ENCODE data around the gene SLC34A1. TPM values are rescaled to one million over a fixed set of nuclear protein-coding genes. Genes with fewer than 3 reads are reported as not detected.
A peak's percentile ranks its signal among the peaks of the same experiment; 100 is the strongest.

The SLC34A1 gene
- polyA plus RNA-seq, 6 donors from 2014 or later: not detected

DNA sequence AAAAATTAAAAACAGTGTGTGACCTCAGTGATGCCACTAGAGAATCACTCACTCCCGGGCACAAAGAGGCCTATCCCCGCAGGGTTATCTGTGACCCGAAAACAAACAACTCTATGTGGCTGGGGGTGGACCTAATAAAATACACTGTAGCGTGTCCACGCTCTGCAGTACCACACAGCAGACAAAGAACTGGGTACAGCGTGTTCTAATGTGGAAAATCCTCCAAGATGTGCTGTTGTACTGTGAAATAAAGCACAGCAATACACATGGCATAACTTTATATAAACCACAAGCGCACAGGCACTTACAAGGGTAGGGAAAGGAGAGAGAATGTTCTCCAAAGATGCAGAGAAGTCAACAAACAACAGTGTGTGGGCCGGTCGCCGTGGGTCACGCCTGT, 8.1 kb upstream of the SLC34A1 start:
- no peak for DNase-seq
- Mint-ChIP-seq H3K36me3 (no peaks in the 10 kb centered on the region), H3K4me1 (peaks cover 12 to 28% (median 24%) of the 10 kb centered on the region in 3 donors), H3K27me3 (no peaks in the 10 kb centered on the region), H3K9me3 (no peaks in the 10 kb centered on the region), H3K4me3 (no peak overlapping the region), H3K27ac (peak overlapping the region in 1 of 6 donors; percentile 56)
- ATAC-seq (ENCODE audit: low read depth in 2 of 2): no peak

DNA sequence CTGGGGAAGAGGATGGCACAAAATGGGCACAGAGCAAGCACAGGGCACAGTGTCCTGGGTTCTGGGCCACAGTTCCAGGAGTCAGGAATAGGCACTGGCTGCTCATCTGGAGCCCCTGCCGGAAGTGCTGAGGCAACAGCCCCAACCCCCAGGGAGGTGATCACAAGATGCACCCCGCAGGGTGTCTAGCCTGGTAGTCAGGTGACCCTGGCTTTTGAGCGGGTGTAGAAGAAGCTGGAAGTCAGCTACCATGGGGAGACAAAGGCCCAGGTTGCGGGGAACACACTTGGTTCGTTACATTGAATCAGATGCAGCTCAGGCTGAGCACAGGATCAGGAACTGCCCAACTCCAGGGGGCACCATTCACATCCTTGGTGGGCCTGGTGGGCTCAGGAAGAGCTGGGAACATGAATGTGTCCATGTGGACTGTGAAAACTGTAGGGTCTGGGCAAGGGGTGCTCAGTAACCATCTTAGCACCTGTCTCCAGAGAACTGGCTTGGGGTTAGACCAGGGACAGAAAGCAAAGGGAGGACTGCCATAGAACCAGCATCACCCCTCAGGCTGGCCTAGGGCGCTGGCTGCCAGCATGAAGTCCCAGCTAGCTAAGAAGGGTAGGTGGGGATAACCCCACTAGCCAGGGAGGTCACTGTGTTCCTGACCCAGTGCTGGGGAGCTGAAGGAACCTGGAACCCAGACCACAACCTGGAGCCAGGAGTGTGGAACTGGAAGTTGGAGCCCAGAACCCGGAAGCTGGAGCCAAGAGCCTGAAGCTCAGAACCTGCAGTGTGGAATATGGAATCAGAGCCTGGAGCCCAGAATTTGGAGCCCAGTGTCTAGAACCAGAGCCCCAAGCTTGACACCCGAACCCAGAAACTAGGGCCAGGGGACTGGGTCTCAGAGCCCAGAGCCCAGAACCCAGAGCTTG, 6.1 kb upstream of the SLC34A1 start:
- H3K4me3 Mint-ChIP-seq: no peak overlapping the region

DNA sequence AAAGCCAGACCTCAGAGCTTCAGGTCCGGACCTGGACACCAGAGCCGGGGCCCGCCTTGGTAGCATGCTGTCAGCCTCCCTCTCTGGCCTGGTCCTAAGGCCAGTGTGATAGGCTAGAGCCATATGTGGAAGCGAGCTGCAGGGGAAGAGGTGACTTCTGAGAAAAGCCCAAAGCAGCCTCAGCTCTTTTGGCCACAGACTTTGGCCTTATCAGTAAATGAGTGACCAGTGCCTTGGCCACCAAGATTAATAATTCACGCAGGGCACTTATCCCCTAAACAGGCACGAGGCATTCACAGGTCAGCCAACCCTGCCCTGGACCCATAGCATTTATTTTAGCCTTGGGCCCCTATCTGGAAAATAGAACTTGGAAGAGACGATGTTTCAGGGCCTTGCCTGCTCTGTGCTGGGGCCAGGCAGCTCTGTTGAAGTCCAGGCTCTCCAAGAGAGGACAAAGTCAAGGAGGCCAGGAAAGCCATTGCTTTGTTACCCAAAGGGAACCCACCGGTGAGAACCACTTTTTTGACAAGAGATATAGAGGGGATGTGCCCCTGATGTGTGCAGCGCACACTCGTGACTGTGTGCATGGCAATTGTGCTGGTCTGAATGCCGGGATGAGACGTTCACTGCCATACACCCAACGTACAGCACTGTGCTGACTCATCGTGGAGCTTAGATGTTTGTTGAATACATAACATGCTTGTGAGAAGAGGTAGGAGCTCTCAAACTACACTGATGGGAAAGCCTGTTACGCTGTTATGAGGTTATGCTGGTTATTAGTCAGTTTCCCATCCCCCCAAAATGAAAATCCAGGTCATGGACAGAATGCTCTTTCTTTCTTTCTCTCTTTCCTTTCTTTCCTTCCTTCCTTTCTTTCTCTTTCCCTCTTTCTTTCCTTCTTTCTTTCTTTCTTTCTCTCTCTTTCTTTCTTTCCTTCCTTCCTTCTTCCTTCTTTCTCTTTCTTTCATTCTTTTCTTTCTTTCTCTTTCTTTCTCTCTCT, 5.0 kb upstream of the SLC34A1 start:
- no peak for ATAC-seq (ENCODE audit: low read depth in 2 of 2)
- DNase-seq: no peak
- H3K36me3 Mint-ChIP-seq: no peaks in the 10 kb centered on the region
- peaks cover 5 to 13% (median 7%) of the 10 kb centered on the region in 3 donors for H3K4me1 Mint-ChIP-seq
- H3K27me3 Mint-ChIP-seq: peaks cover 3 to 18% (median 14%) of the 10 kb centered on the region in 3 donors
- H3K9me3 Mint-ChIP-seq: no peaks in the 10 kb centered on the region
- no peak overlapping the region for H3K4me3 Mint-ChIP-seq
- H3K27ac Mint-ChIP-seq: no peak overlapping the region

More for the DNA sequence above, 6.1 kb upstream of the SLC34A1 start:
- peaks cover 3 to 7% (median 6%) of the 10 kb centered on the region in 3 donors for H3K27me3 Mint-ChIP-seq
- no peaks in the 10 kb centered on the region for H3K36me3 Mint-ChIP-seq
- H3K27ac Mint-ChIP-seq: no peak overlapping the region
- H3K9me3 Mint-ChIP-seq: no peaks in the 10 kb centered on the region
- no peak for ATAC-seq (ENCODE audit: low read depth in 2 of 2)
- peaks cover 7 to 12% (median 10%) of the 10 kb centered on the region in 3 donors for H3K4me1 Mint-ChIP-seq
- no peak for DNase-seq

- H3K27me3 Mint-ChIP-seq: peaks cover 3 to 29% (median 24%) of the 10 kb centered on the region in 3 donors
- no peaks in the 10 kb centered on the region for H3K36me3 Mint-ChIP-seq
- DNase-seq: no peak
- H3K4me3 Mint-ChIP-seq: peak overlapping the region in 1 of 8 donors; percentile 12
- no peaks in the 10 kb centered on the region for H3K9me3 Mint-ChIP-seq
- peaks cover 3 to 13% (median 7%) of the 10 kb centered on the region in 3 donors for H3K4me1 Mint-ChIP-seq
- no peak for ATAC-seq (ENCODE audit: low read depth in 2 of 2)
- H3K27ac Mint-ChIP-seq: no peak overlapping the region
Observed at GRCh38 chr5:177380805-177381126, 3.5 kb upstream of the SLC34A1 start.

DNA sequence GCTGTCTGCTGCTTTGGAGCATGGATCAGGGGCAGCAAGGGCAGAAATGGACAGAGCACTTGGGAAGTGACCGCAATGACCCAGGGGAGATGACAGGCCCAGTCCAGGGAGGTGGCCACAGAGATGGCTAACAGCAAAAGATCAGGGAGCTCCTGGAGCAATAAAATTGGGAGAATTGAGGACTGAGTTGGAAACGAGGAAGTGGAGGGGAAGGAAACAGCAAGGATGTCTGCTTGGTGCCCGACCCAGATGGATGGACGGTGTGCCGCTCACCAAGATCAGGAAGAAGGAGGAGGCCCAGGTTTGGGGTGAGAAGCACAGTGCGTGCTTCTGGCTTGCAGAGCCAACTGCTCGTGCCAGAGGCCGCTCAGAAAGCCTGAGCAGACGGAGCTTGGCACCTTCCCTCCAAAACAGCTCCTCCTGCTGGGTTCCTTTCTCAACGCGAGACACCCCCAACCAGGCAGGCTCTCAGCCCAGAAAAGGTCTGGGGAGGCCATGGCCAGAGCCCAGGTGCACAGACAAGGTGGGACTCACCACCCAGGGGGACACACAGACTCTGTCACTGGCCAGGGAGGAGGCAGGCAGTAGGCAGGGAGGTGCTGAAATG, 1.7 kb upstream of the SLC34A1 start:
- Mint-ChIP-seq H3K27me3 (peaks cover 3 to 29% (median 24%) of the 10 kb centered on the region in 3 donors), H3K9me3 (no peaks in the 10 kb centered on the region), H3K4me3 (no peak overlapping the region), H3K36me3 (no peaks in the 10 kb centered on the region), H3K4me1 (peaks cover 3 to 13% (median 7%) of the 10 kb centered on the region in 3 donors), H3K27ac (peak overlapping the region in 1 of 6 donors; percentile 65)
- ATAC-seq (ENCODE audit: low read depth in 2 of 2) (no peak), DNase-seq (no peak)

GRCh38 chr5:177383181-177383580, 1.1 kb upstream of the SLC34A1 start:
- Mint-ChIP-seq H3K36me3 (no peaks in the 10 kb centered on the region), H3K4me1 (peaks cover 3 to 13% (median 7%) of the 10 kb centered on the region in 3 donors), H3K4me3 (no peak overlapping the region), H3K27ac (no peak overlapping the region), H3K27me3 (peaks cover 3 to 29% (median 24%) of the 10 kb centered on the region in 3 donors), H3K9me3 (no peaks in the 10 kb centered on the region)
- DNase-seq (no peak), ATAC-seq (ENCODE audit: low read depth in 2 of 2) (no peak)

GRCh38 chr5:177385720-177386119, 1.5 kb downstream of the SLC34A1 start:
- ATAC-seq (ENCODE audit: low read depth in 2 of 2) (no peak), DNase-seq (no peak)
- Mint-ChIP-seq H3K4me3 (no peak overlapping the region), H3K27me3 (peaks cover 15 to 43% (median 36%) of the 10 kb centered on the region in 3 donors), H3K9me3 (no peaks in the 10 kb centered on the region), H3K36me3 (no peaks in the 10 kb centered on the region), H3K4me1 (peaks cover 4 to 27% (median 17%) of the 10 kb centered on the region in 3 donors), H3K27ac (no peak overlapping the region)

DNA sequence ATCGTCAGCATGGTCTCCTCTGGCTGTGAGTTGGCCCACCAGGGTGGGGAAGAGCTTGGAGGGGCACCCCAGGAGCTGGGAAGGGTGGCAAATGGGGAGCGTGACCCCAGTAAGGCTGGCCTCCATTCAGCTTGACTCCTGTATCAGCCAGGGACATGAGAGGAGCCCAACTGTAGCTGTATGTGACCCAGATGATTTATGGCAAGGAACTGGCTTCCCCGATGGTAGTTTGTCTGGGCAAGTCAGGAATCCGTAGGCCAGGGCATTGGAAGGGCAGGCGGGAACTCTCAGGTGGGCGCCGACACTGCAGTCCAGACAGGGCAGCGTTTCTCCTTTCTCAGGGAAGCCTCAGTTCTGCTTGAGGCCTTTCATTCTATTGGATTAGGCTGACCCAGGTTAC, 2.3 kb downstream of the SLC34A1 start:
- no peak overlapping the region for H3K4me3 Mint-ChIP-seq
- ATAC-seq (ENCODE audit: low read depth in 2 of 2) (no peak), DNase-seq (no peak)
- peaks cover 15 to 43% (median 37%) of the 10 kb centered on the region in 3 donors for H3K27me3 Mint-ChIP-seq
- H3K4me1 Mint-ChIP-seq: peaks cover 8 to 27% (median 23%) of the 10 kb centered on the region in 3 donors
- no peak overlapping the region for H3K27ac Mint-ChIP-seq
- H3K36me3 Mint-ChIP-seq: no peaks in the 10 kb centered on the region
- H3K9me3 Mint-ChIP-seq: no peaks in the 10 kb centered on the region

DNA sequence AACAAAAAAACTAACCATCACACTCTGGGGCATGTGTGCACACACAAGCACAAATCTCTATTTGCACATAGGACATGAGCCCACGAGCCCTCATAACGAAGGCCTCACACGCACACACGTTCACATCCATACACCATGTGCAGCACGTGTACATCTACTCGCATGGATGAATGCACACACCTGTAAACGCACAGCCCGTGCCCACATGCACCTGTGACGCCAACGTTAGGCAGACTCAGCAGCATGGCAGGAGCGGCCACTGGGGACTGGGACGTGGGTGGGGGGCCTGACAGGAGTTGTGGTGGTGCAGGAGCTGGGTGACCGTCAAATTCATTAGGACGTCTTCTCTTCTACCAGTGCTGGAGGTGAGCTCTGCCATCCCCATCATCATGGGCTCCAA, 3.2 kb downstream of the SLC34A1 start:
- DNase-seq (no peak), ATAC-seq (ENCODE audit: low read depth in 2 of 2) (no peak)
- Mint-ChIP-seq H3K27ac (peak overlapping the region in 1 of 6 donors; percentile 57), H3K9me3 (no peaks in the 10 kb centered on the region), H3K36me3 (no peaks in the 10 kb centered on the region), H3K4me3 (no peak overlapping the region), H3K27me3 (peaks cover 14 to 40% (median 32%) of the 10 kb centered on the region in 3 donors), H3K4me1 (peaks cover 8 to 23% (median 20%) of the 10 kb centered on the region in 3 donors)

- H3K36me3 Mint-ChIP-seq: no peaks in the 10 kb centered on the region
- no peaks in the 10 kb centered on the region for H3K9me3 Mint-ChIP-seq
- ATAC-seq (ENCODE audit: low read depth in 2 of 2): no peak
- no peak for DNase-seq
- peaks cover 12 to 27% (median 19%) of the 10 kb centered on the region in 3 donors for H3K4me1 Mint-ChIP-seq
- peaks cover 17 to 35% (median 25%) of the 10 kb centered on the region in 3 donors for H3K27me3 Mint-ChIP-seq
- H3K27ac Mint-ChIP-seq: peak overlapping the region in 1 of 6 donors; percentile 38
- no peak overlapping the region for H3K4me3 Mint-ChIP-seq
Observed at GRCh38 chr5:177388521-177389052, 4.4 kb downstream of the SLC34A1 start.

DNA sequence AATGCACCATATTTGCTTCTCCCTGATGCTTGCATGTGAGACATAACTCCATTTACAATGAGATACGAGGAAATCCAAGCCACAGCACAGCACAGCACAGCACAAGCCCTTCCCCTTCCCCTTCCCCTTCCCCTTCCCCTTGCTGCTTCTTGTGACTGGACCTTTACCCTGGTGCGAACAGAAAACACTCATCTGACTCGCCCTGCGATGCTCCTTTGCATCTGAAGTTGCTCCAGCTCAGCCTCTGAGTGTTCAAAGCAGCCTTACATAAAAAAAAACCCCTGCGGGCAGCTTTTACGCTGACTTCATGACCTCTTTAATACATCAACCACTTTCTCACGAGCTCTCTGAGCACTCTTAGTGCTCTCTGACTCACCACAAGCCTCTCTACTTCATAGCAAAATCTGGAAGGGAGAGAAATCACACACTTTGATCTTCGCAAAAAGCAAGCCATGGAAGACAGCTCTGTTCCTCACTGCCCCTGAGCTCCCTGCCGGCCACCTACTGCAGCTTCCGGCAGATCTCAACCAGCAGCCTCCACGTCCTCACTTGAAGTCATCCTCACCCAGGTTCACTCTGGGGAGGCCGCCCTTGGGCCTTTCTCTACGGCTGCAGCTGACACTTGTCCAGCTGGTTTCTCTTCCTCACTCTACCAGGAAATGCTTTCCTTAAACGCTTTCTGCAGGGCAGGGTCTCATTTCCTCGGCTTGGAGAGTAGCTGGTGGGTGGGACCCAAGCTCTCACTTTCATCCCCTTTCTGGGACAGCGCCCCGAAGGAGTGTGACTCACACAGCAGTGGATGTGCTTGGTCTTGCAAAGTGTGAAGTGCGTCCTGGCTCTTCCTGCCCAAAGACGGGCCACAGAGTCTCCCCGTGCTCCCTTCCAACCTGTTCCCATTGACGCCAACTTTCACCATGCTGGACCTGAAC, 5.3 kb downstream of the SLC34A1 start:
- H3K27me3 Mint-ChIP-seq: peaks cover 17 to 29% (median 18%) of the 10 kb centered on the region in 3 donors
- no peaks in the 10 kb centered on the region for H3K9me3 Mint-ChIP-seq
- ATAC-seq (ENCODE audit: low read depth in 2 of 2): no peak
- no peaks in the 10 kb centered on the region for H3K36me3 Mint-ChIP-seq
- peak overlapping the region in 3 of 6 donors; percentile 78 to 95 (median 88) for H3K27ac Mint-ChIP-seq
- DNase-seq: no peak
- peaks cover 12 to 27% (median 15%) of the 10 kb centered on the region in 3 donors for H3K4me1 Mint-ChIP-seq
- peak overlapping the region in 2 of 8 donors; percentile 72 to 75 for H3K4me3 Mint-ChIP-seq
